HG02798 (cell line): ENCODE data around the gene LSG1.

Source experiments
- ATAC-seq: cut with Tn5 transposase; IDR thresholded peaks from one replicate; pipeline ENCODE4 v1.9.1; 2021; ENCODE audit warnings: mild to moderate bottlenecking; ENCODE audit not compliant: unreplicated experiment, poor library complexity

LSG1 gene

GRCh38 chr3:194671900-194672808 is at the start of gene LSG1:
TSS of gene LSG1 (minus strand) at chr3:194672191. CDS start at chr3:194672162, 29 bp downstream.
- peak; percentile 89 for ATAC-seq

GRCh38 chr3:194720048-194720447 is 48.1 kb upstream of the LSG1 start:
- ATAC-seq = no peak

GRCh38 chr3:194718079-194718478 is 46.1 kb upstream of the LSG1 start:
- no peak for ATAC-seq

GRCh38 chr3:194715022-194715800 is 43.2 kb upstream of the LSG1 start:
- no peak for ATAC-seq

GRCh38 chr3:194714564-194714963 is 42.6 kb upstream of the LSG1 start:
- no peak for ATAC-seq

- ATAC-seq = no peak
Measured at GRCh38 chr3:194714137-194714455, 42.1 kb upstream of the LSG1 start.

GRCh38 chr3:194713299-194714136 is 41.5 kb upstream of the LSG1 start:
- ATAC-seq = no peak

GRCh38 chr3:194711913-194712312 is 39.9 kb upstream of the LSG1 start:
- no peak for ATAC-seq

- no peak for ATAC-seq
Measured at GRCh38 chr3:194711286-194711685, 39.3 kb upstream of the LSG1 start.

- no peak for ATAC-seq
Measured at GRCh38 chr3:194707147-194707540, 35.2 kb upstream of the LSG1 start.

GRCh38 chr3:194705761-194706160 is 33.8 kb upstream of the LSG1 start:
- ATAC-seq = no peak

GRCh38 chr3:194705227-194705626 is 33.2 kb upstream of the LSG1 start:
- no peak for ATAC-seq

- ATAC-seq = no peak
Measured at GRCh38 chr3:194702545-194702944, 30.6 kb upstream of the LSG1 start.

GRCh38 chr3:194696702-194697101 is 24.7 kb upstream of the LSG1 start:
- ATAC-seq = no peak

- peak; percentile 72 for ATAC-seq
Measured at GRCh38 chr3:194691481-194692283, 19.7 kb upstream of the LSG1 start.

GRCh38 chr3:194690501-194691372 is 18.7 kb upstream of the LSG1 start:
- no peak for ATAC-seq

GRCh38 chr3:194689493-194689944 is 17.5 kb upstream of the LSG1 start:
- ATAC-seq = no peak

GRCh38 chr3:194688946-194689345 is 17.0 kb upstream of the LSG1 start:
- ATAC-seq = no peak
